Uterus (tissue), 2 donors: ENCODE measurements around the gene FAM181A.

Experiments
- CTCF ChIP-seq, 4 experiments: fragments of 200-600 bp in 2 of 4; fragments of 450-650 bp in 2 of 4; sonication (generic) in 2 of 4; IDR thresholded peaks; one replicate each; pipeline ENCODE4 v1.5.1; 2016 to 2019; ENCODE audit warnings: antibody characterized with exemption in 4 of 4, mild to moderate bottlenecking in 2 of 4, moderate library complexity in 1 of 4
- POLR2A ChIP-seq, 2 donors: fragments of 450-650 bp; IDR thresholded peaks; one replicate each; pipeline ENCODE4 v1.6.1; 2016; ENCODE audit warnings: antibody characterized with exemption in 2 of 2, mild to moderate bottlenecking in 1 of 2, moderate library complexity in 1 of 2

GRCh38 chr14:93892923-93893558 lies 34.1 kb upstream of the FAM181A start:
- TF ChIP-seq CTCF (IDR thresholded peaks at IDR 0.05) (peak; percentile 79 to 100 (median 91)), POLR2A (IDR thresholded peaks at IDR 0.05) (no peak)
